Smooth muscle cell (in vitro differentiated cells): ENCODE results near the gene FRMPD4. TPM values are rescaled to one million over a fixed set of nuclear protein-coding genes. Genes with fewer than 3 reads are reported as not detected.

Source experiments
- DNase-seq: peaks from one replicate; lab custom pipeline; 2025; ENCODE audit not compliant: unreplicated experiment; lab: John Stamatoyannopoulos, UW
- H2AFZ ChIP-seq: fragments of 200-600 bp; sonication (generic); 2 replicates; pipeline ENCODE4 v1.6.0; 2016; ENCODE audit warnings: antibody characterized with exemption, low read depth, mild to moderate bottlenecking
- H3F3A ChIP-seq: fragments of 200-600 bp; sonication (generic); 2 replicates; pipeline ENCODE4 v1.6.0; 2017; ENCODE audit warnings: antibody characterized with exemption, low read depth
- H3K27ac ChIP-seq: fragments of 200-600 bp; sonication (generic); 2 replicates; pipeline ENCODE4 v1.5.1; 2016; ENCODE audit warnings: low read depth, mild to moderate bottlenecking
- H3K27me3 ChIP-seq: fragments of 200-600 bp; sonication (generic); 2 replicates; pipeline ENCODE4 v1.6.1; 2016; ENCODE audit warnings: low read depth, mild to moderate bottlenecking
- H3K36me3 ChIP-seq: fragments of 200-600 bp; sonication (generic); 2 replicates; pipeline ENCODE4 v1.5.1; 2016; ENCODE audit warnings: low read depth
- H3K4me1 ChIP-seq: fragments of 200-600 bp; sonication (generic); 2 replicates; pipeline ENCODE4 v1.5.1; 2016; ENCODE audit warnings: low read depth
- H3K4me2 ChIP-seq: fragments of 200-600 bp; sonication (generic); 2 replicates; pipeline ENCODE4 v1.6.0; 2016; ENCODE audit warnings: mild to moderate bottlenecking
- H3K4me3 ChIP-seq: fragments of 200-600 bp; sonication (generic); 2 replicates; pipeline ENCODE4 v1.5.1; 2016; ENCODE audit warnings: mild to moderate bottlenecking
- H3K79me2 ChIP-seq: fragments of 200-600 bp; sonication (generic); 2 replicates; pipeline ENCODE4 v1.6.0; 2016; ENCODE audit warnings: low read depth, mild to moderate bottlenecking
- H3K9ac ChIP-seq: fragments of 200-600 bp; sonication (generic); 2 replicates; pipeline ENCODE4 v1.6.0; 2016; ENCODE audit warnings: low read depth
- H3K9me3 ChIP-seq: fragments of 200-600 bp; sonication (generic); replicated peaks from 2 replicates; pipeline ENCODE4 v1.5.1; 2016; ENCODE audit warnings: low read depth
- H4K20me1 ChIP-seq: fragments of 200-600 bp; sonication (generic); 2 replicates; pipeline ENCODE4 v1.6.0; 2016; ENCODE audit warnings: low read depth
- CTCF ChIP-seq: fragments of 200-600 bp; sonication (generic); IDR thresholded peaks from 2 replicates; pipeline ENCODE4 v1.5.1; 2017; ENCODE audit warnings: borderline replicate concordance, mild to moderate bottlenecking, antibody characterized with exemption; ENCODE audit not compliant: insufficient read depth, poor library complexity, severe bottlenecking
- WGBS: methylation state at CpG from one replicate; pipeline ENCODE4 v1.1.7; 2016; ENCODE audit warnings: low lambda C conversion rate; 5-methylcytosine and 5-hydroxymethylcytosine counted together
- polyA plus RNA-seq: library from polyadenylated mRNA; unstranded; fragments of >200 nt; fragmentation: Nextera tagmentation; extraction: Ambion mirVana; gene quantifications from 2 replicates; pipeline ENCODE4 v1.2.1, GENCODE V29; 2016
- total RNA-seq: library from RNA; depleted of rRNA; stranded (reverse); fragments of >200 nt; gene quantifications from 2 replicates; pipeline ENCODE4 v1.2.3, GENCODE V29; 2014

FRMPD4 gene
- total and polyA plus RNA-seq, 2 experiments from 2014 or later, result 0.13 TPM; not detected in 1

- Histone ChIP-seq H3K4me3 (no peak overlapping the region), H3K9me3 (no peaks in the 10 kb centered on the region), H3K9ac (no peak overlapping the region), H2AFZ (no peak overlapping the region), H3K4me2 (no peak overlapping the region), H3K36me3 (no peaks in the 10 kb centered on the region), H3K79me2 (no peaks in the 10 kb centered on the region), H3K4me1 (no peaks in the 10 kb centered on the region), H3F3A (no peaks in the 10 kb centered on the region), H4K20me1 (no peaks in the 10 kb centered on the region), H3K27ac (no peak overlapping the region), H3K27me3 (no peaks in the 10 kb centered on the region)
- no peak for TF ChIP-seq CTCF
- no peak for DNase-seq
- WGBS, result 53% methylated on average over 3 of the region's 3 CpGs
Observed at GRCh38 chrX:12118134-12118533, 20.1 kb upstream of the FRMPD4 start.

- Histone ChIP-seq H3K79me2 (no peaks in the 10 kb centered on the region), H3K27ac (no peak overlapping the region), H3K4me3 (no peak overlapping the region), H3K9ac (no peak overlapping the region), H3K4me2 (no peak overlapping the region), H3F3A (no peaks in the 10 kb centered on the region), H3K9me3 (no peaks in the 10 kb centered on the region), H2AFZ (no peak overlapping the region), H3K27me3 (no peaks in the 10 kb centered on the region), H3K36me3 (no peaks in the 10 kb centered on the region), H4K20me1 (no peaks in the 10 kb centered on the region), H3K4me1 (no peaks in the 10 kb centered on the region)
- TF ChIP-seq CTCF, result no peak
- no peak for DNase-seq
- WGBS, result 92% methylated on average over 3 of the region's 3 CpGs
Observed at GRCh38 chrX:12128017-12128416, 10.3 kb upstream of the FRMPD4 start.

GRCh38 chrX:12137951-12138360 lies 317 bp upstream of the FRMPD4 start:
- peak overlapping the region; percentile 51 for H3K4me3 ChIP-seq
- peaks cover 42% of the 10 kb centered on the region for H3K27me3 ChIP-seq
- DNase-seq, result no peak
- no peak overlapping the region for H3K9ac ChIP-seq
- H2AFZ ChIP-seq, result peak overlapping the region; percentile 66
- H3K4me2 ChIP-seq, result peak overlapping the region; percentile 85
- H3K27ac ChIP-seq, result no peak overlapping the region
- TF ChIP-seq CTCF, result no peak
- 46% methylated on average over 24 of the region's 24 CpGs for WGBS
- H3K4me1 ChIP-seq, result no peaks in the 10 kb centered on the region
- no peaks in the 10 kb centered on the region for H4K20me1 ChIP-seq
- H3K9me3 ChIP-seq, result no peaks in the 10 kb centered on the region
- H3K36me3 ChIP-seq, result no peaks in the 10 kb centered on the region
- H3F3A ChIP-seq, result no peaks in the 10 kb centered on the region
- H3K79me2 ChIP-seq, result no peaks in the 10 kb centered on the region

- Histone ChIP-seq H2AFZ (no peak overlapping the region), H4K20me1 (no peaks in the 10 kb centered on the region), H3K9ac (no peak overlapping the region), H3K9me3 (no peaks in the 10 kb centered on the region), H3K4me1 (no peaks in the 10 kb centered on the region), H3K4me3 (no peak overlapping the region), H3K36me3 (no peaks in the 10 kb centered on the region), H3K27me3 (peaks cover 44% of the 10 kb centered on the region), H3K79me2 (no peaks in the 10 kb centered on the region), H3F3A (no peaks in the 10 kb centered on the region), H3K27ac (no peak overlapping the region), H3K4me2 (no peak overlapping the region)
- DNase-seq, result no peak
- no peak for TF ChIP-seq CTCF
- WGBS, result 70% methylated on average over 4 of the region's 4 CpGs
Observed at GRCh38 chrX:12139934-12140611, 1.8 kb downstream of the FRMPD4 start.
